Activated T-helper 2 cell treated with anti-CD3 and anti-CD28 coated beads, Interferon-gamma antibody, Interleukin-2, Interleukin-4, amounts not matched to agents 10 μg/mL and 5 μg/mL and 100 μg/mL, durations not matched to agents 14 hours and 24 hours and 36 hours (primary cell): ENCODE results near the gene OOSP1. TPM values are rescaled to one million over a fixed set of nuclear protein-coding genes. Genes with fewer than 3 reads are reported as not detected.
"Not testable (repeated sequence)": the region's sequence is repeated elsewhere in the genome, so short reads cannot be mapped to it uniquely, and the experiment has no call there.

Experiments used
- DNase-seq: peaks from one replicate; pipeline ENCODE4 v3.0.0; 2021; ENCODE audit warnings: low spot score
- H3K27ac Mint-ChIP-seq: one replicate; pipeline ENCODE4 v1.8.0; 2021; ENCODE audit warnings: mixed read lengths
- H3K27me3 Mint-ChIP-seq: one replicate; pipeline ENCODE4 v1.8.0; 2021; ENCODE audit warnings: low read depth, mixed read lengths
- H3K36me3 Mint-ChIP-seq: one replicate; pipeline ENCODE4 v1.8.0; 2021; ENCODE audit warnings: low read depth, mixed read lengths
- H3K4me1 Mint-ChIP-seq: one replicate; pipeline ENCODE4 v1.8.0; 2021; ENCODE audit warnings: low read depth, mixed read lengths
- H3K4me3 Mint-ChIP-seq: one replicate; pipeline ENCODE4 v1.8.0; 2021; ENCODE audit warnings: low read depth, mild to moderate bottlenecking, moderate library complexity, mixed read lengths
- H3K9me3 Mint-ChIP-seq: one replicate; pipeline ENCODE4 v1.8.0; 2021; ENCODE audit warnings: mixed read lengths
- intact Hi-C: fragments of 100-400 bp; cut with micrococcal nuclease; formaldehyde crosslinking; loops from one replicate; pipeline ENCODE4 v1.15.1; 2023
- total RNA-seq: library from RNA; stranded (reverse); gene quantifications from 2 replicates; pipeline ENCODE4 v1.2.3, GENCODE V29; 2022

The OOSP1 gene
- total RNA-seq, 1 donor from 2014 or later, result not detected

GRCh38 chr11:59966201-59966600, 28.0 kb downstream of the OOSP1 start:
- intact Hi-C loops, result no loop called here
- Mint-ChIP-seq H3K36me3 (no peaks in the 10 kb centered on the region), H3K27me3 (peaks cover 1% of the 10 kb centered on the region), H3K9me3 (no peaks in the 10 kb centered on the region), H3K4me1 (no peaks in the 10 kb centered on the region), H3K4me3 (no peak overlapping the region), H3K27ac (no peak overlapping the region)
- no peak for DNase-seq

GRCh38 chr11:59967677-59968394, 29.6 kb downstream of the OOSP1 start:
- Mint-ChIP-seq H3K27ac (no peak overlapping the region), H3K9me3 (no peaks in the 10 kb centered on the region), H3K27me3 (peaks cover 1% of the 10 kb centered on the region), H3K4me1 (no peaks in the 10 kb centered on the region), H3K36me3 (no peaks in the 10 kb centered on the region), H3K4me3 (no peak overlapping the region)
- intact Hi-C loops, result no loop called here
- DNase-seq, result no peak

- no peaks in the 10 kb centered on the region for H3K36me3 Mint-ChIP-seq
- H3K9me3 Mint-ChIP-seq, result no peaks in the 10 kb centered on the region
- H3K4me3 Mint-ChIP-seq, result no peak overlapping the region
- intact Hi-C loops, result no loop called here
- peaks cover 1% of the 10 kb centered on the region for H3K27me3 Mint-ChIP-seq
- DNase-seq, result no peak
- H3K4me1 Mint-ChIP-seq, result no peaks in the 10 kb centered on the region
- H3K27ac Mint-ChIP-seq, result no peak overlapping the region
Measured at GRCh38 chr11:59968395-59968783, 30.2 kb downstream of the OOSP1 start.

- Mint-ChIP-seq H3K4me3 (no peak overlapping the region), H3K27ac (no peak overlapping the region), H3K27me3 (no peaks in the 10 kb centered on the region), H3K9me3 (no peaks in the 10 kb centered on the region), H3K36me3 (no peaks in the 10 kb centered on the region), H3K4me1 (no peaks in the 10 kb centered on the region)
- intact Hi-C loops, result no loop called here
- no peak for DNase-seq
Measured at GRCh38 chr11:59973097-59973496, 34.9 kb downstream of the OOSP1 start.

GRCh38 chr11:59981106-59981770, 43.0 kb downstream of the OOSP1 start:
- Mint-ChIP-seq H3K36me3 (no peaks in the 10 kb centered on the region), H3K4me3 (no peak overlapping the region), H3K4me1 (no peaks in the 10 kb centered on the region), H3K27ac (no peak overlapping the region), H3K27me3 (no peaks in the 10 kb centered on the region), H3K9me3 (no peaks in the 10 kb centered on the region)
- DNase-seq, result no peak
- intact Hi-C loops, result no loop called here

- H3K9me3 Mint-ChIP-seq, intact Hi-C loops, H3K4me1 Mint-ChIP-seq, H3K36me3 Mint-ChIP-seq, H3K4me3 Mint-ChIP-seq, DNase-seq, H3K27ac Mint-ChIP-seq, H3K27me3 Mint-ChIP-seq: not testable (repeated sequence)
Measured at GRCh38 chr11:59982037-59982436, 43.8 kb downstream of the OOSP1 start.

GRCh38 chr11:59983212-59983611, 45.0 kb downstream of the OOSP1 start:
- Mint-ChIP-seq H3K36me3 (no peaks in the 10 kb centered on the region), H3K4me1 (no peaks in the 10 kb centered on the region), H3K27ac (no peak overlapping the region), H3K9me3 (no peaks in the 10 kb centered on the region), H3K27me3 (no peaks in the 10 kb centered on the region), H3K4me3 (no peak overlapping the region)
- intact Hi-C loops, result no loop called here
- no peak for DNase-seq

- Mint-ChIP-seq H3K36me3 (no peaks in the 10 kb centered on the region), H3K27me3 (no peaks in the 10 kb centered on the region), H3K27ac (no peak overlapping the region), H3K4me3 (no peak overlapping the region), H3K9me3 (no peaks in the 10 kb centered on the region), H3K4me1 (no peaks in the 10 kb centered on the region)
- DNase-seq, result no peak
- intact Hi-C loops, result no loop called here
Measured at GRCh38 chr11:59984368-59984767, 46.1 kb downstream of the OOSP1 start.

GRCh38 chr11:59990421-59990820, 52.2 kb downstream of the OOSP1 start:
- no peak overlapping the region for H3K4me3 Mint-ChIP-seq
- DNase-seq, result no peak
- H3K9me3 Mint-ChIP-seq, result peaks cover 14% of the 10 kb centered on the region
- H3K27ac Mint-ChIP-seq, result no peak overlapping the region
- H3K36me3 Mint-ChIP-seq, result no peaks in the 10 kb centered on the region
- H3K27me3 Mint-ChIP-seq, result no peaks in the 10 kb centered on the region
- no peaks in the 10 kb centered on the region for H3K4me1 Mint-ChIP-seq
- intact Hi-C loops, result no loop called here

GRCh38 chr11:59992425-59992824, 54.2 kb downstream of the OOSP1 start:
- Mint-ChIP-seq H3K27me3 (no peaks in the 10 kb centered on the region), H3K4me1 (no peaks in the 10 kb centered on the region), H3K27ac (no peak overlapping the region), H3K36me3 (no peaks in the 10 kb centered on the region), H3K9me3 (peaks cover 14% of the 10 kb centered on the region), H3K4me3 (no peak overlapping the region)
- intact Hi-C loops, result no loop called here
- DNase-seq, result no peak

- H3K9me3 Mint-ChIP-seq, result no peaks in the 10 kb centered on the region
- no peak overlapping the region for H3K4me3 Mint-ChIP-seq
- H3K27ac Mint-ChIP-seq, result no peak overlapping the region
- no peaks in the 10 kb centered on the region for H3K36me3 Mint-ChIP-seq
- DNase-seq, result no peak
- H3K4me1 Mint-ChIP-seq, result no peaks in the 10 kb centered on the region
- intact Hi-C loops, result no loop called here
- H3K27me3 Mint-ChIP-seq, result peaks cover 2% of the 10 kb centered on the region
Measured at GRCh38 chr11:59997800-59998199, 59.6 kb downstream of the OOSP1 start.

- Mint-ChIP-seq H3K4me3 (no peak overlapping the region), H3K27ac (no peak overlapping the region), H3K9me3 (no peaks in the 10 kb centered on the region), H3K36me3 (no peaks in the 10 kb centered on the region), H3K4me1 (no peaks in the 10 kb centered on the region), H3K27me3 (peaks cover 3% of the 10 kb centered on the region)
- DNase-seq, result no peak
- intact Hi-C loops, result no loop called here
Measured at GRCh38 chr11:59999691-60000090, 61.5 kb downstream of the OOSP1 start.

- H3K9me3 Mint-ChIP-seq, result no peaks in the 10 kb centered on the region
- peaks cover under 1% of the 10 kb centered on the region for H3K4me1 Mint-ChIP-seq
- no peaks in the 10 kb centered on the region for H3K36me3 Mint-ChIP-seq
- peaks cover 3% of the 10 kb centered on the region for H3K27me3 Mint-ChIP-seq
- intact Hi-C loops, result no loop called here
- DNase-seq, result no peak
- H3K4me3 Mint-ChIP-seq, result no peak overlapping the region
- H3K27ac Mint-ChIP-seq, result no peak overlapping the region
Measured at GRCh38 chr11:60003729-60004128, 65.5 kb downstream of the OOSP1 start.
